Lung (tissue), 16 donors: ENCODE data around the gene KLF17. TPM values are rescaled to one million over a fixed set of nuclear protein-coding genes. Genes with fewer than 3 reads are reported as not detected.

Experiments used
- ATAC-seq: fragments of 200-7000 bp; cut with Tn5 transposase; one replicate; pipeline ENCODE4 v1.9.1; 2020; ENCODE audit warnings: moderate number of reproducible peaks; ENCODE audit not compliant: insufficient read depth, low FRiP score
- DNase-seq, 3 donors: peaks; one replicate each; pipeline ENCODE4 v3.0.0-alpha.2; 2013 to 2017
- H3K27ac ChIP-seq, 2 donors: one replicate each; pipeline ENCODE4 v1.5.1; 2013; ENCODE audit warnings: mild to moderate bottlenecking in 2 of 2, moderate library complexity in 2 of 2, control low read depth in 1 of 2, inconsistent platforms in 1 of 2, low read depth in 1 of 2, low read length in 1 of 2
- H3K27me3 ChIP-seq, 3 donors: one replicate each; pipeline ENCODE4 v1.5.1; 2013; ENCODE audit warnings: low read length in 2 of 3; ENCODE audit not compliant: control insufficient read depth in 3 of 3, insufficient read depth in 3 of 3
- H3K36me3 ChIP-seq, 4 donors: one replicate each; pipeline ENCODE4 v1.5.1; 2013; ENCODE audit warnings: low read length in 4 of 4, mild to moderate bottlenecking in 1 of 4, moderate library complexity in 1 of 4; ENCODE audit not compliant: control insufficient read depth in 4 of 4, insufficient read depth in 4 of 4
- H3K4me1 ChIP-seq, 5 donors: one replicate each; pipeline ENCODE4 v1.5.1; 2013; ENCODE audit warnings: low read length in 5 of 5, mild to moderate bottlenecking in 2 of 5, moderate library complexity in 1 of 5; ENCODE audit not compliant: control insufficient read depth in 5 of 5, insufficient read depth in 5 of 5
- H3K4me3 ChIP-seq: one replicate; pipeline ENCODE4 v1.5.1; 2013; ENCODE audit warnings: mild to moderate bottlenecking, control low read depth, moderate library complexity
- H3K9ac ChIP-seq, 2 donors: one replicate each; pipeline ENCODE4 v1.5.1; 2013; ENCODE audit warnings: low read length in 2 of 2, control low read depth in 1 of 2; ENCODE audit not compliant: insufficient read depth in 1 of 2
- H3K9me3 ChIP-seq, 4 donors: one replicate each; pipeline ENCODE4 v1.5.1; 2013; ENCODE audit warnings: low read length in 3 of 4, mild to moderate bottlenecking in 1 of 4, moderate library complexity in 1 of 4; ENCODE audit not compliant: control insufficient read depth in 4 of 4, insufficient read depth in 3 of 4
- WGBS, 2 donors: extraction: QIAGEN DNeasy Blood & Tissue Kit; methylation state at CpG; one replicate each; pipeline ENCODE4 v1.1.7; 2013; 5-methylcytosine and 5-hydroxymethylcytosine counted together
- long read RNA-seq, 5 donors: transcript quantifications; one replicate each; lab custom pipeline, GENCODE V29; 2026
- polyA plus RNA-seq, 2 donors: library from polyadenylated mRNA; stranded (reverse); fragments of 200-250 nt; gene quantifications; one replicate each; pipeline ENCODE4 v1.2.1, GENCODE V29; 2013
- total RNA-seq, 2 donors: library from RNA; depleted of rRNA in 1 of 2; stranded (reverse); fragments of >200 nt in 1 of 2; gene quantifications; one replicate each; pipeline ENCODE4 v1.2.1, GENCODE V29; 2014 to 2021
- TF ChIP-seq, protein P1 (sequence below): IDR thresholded peaks from 2 replicates; pipeline ENCODE4 v1.5.1; 2012; ENCODE audit warnings: mild to moderate bottlenecking; ENCODE audit errors: control extremely low read depth, extremely low read depth
- donor health status: control.
- donor health status: control.
- donor health status: Bipolar disorder and iron deficiency.
- donor health status: healthy.
- donor health status: DM: yes; HTN: yes; CAD: no.

The KLF17 gene, protein sequence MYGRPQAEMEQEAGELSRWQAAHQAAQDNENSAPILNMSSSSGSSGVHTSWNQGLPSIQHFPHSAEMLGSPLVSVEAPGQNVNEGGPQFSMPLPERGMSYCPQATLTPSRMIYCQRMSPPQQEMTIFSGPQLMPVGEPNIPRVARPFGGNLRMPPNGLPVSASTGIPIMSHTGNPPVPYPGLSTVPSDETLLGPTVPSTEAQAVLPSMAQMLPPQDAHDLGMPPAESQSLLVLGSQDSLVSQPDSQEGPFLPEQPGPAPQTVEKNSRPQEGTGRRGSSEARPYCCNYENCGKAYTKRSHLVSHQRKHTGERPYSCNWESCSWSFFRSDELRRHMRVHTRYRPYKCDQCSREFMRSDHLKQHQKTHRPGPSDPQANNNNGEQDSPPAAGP
- under 1 TPM in 1 of 2 donors, not detected in 1; 0.28 TPM for total RNA-seq
- polyA plus RNA-seq, result under 1 TPM; 0.14 to 0.21 TPM
- long read RNA-seq, donor 1, result 0 reads
- long read RNA-seq, donor 2, result 0 reads
- long read RNA-seq, donor 3, result 0 reads
- long read RNA-seq, donor 4, result 0 reads
- long read RNA-seq, donor 5, result 0 reads

DNA sequence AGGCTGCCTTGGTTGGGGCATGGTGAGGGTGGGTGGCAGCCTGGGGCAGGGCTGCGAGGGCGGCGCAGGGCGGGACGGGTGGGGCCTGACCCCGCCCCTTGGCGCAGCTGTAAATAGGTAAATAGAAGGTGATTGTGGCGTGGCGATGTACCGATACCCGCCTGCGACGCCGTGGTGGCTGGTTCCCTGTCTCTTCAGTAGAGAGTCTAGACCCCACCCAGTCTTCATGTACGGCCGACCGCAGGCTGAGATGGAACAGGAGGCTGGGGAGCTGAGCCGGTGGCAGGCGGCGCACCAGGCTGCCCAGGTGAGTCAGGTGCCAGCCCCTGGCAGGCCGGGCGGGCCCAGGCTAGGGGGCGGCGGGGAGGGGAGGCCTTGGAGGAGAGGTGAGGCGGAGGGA lies at the start of gene KLF17:
Gene KLF17 (plus strand): TSS at position 140 of the 400 bp plus-strand sequence. CDS start 87 bp downstream, at position 227.
- Histone ChIP-seq H3K4me3 (no peak within 1 kb of the TSS), H3K36me3 (no peaks in the 10 kb centered on the region), H3K27ac (no peak within 1 kb of the TSS), H3K27me3 (no peaks in the 10 kb centered on the region), H3K4me1 (no peaks in the 10 kb centered on the region), H3K9ac (no peak within 1 kb of the TSS), H3K9me3 (peaks cover 0 to 1% (median 0%) of the 10 kb centered on the region in 4 donors)
- TF ChIP-seq, protein P1, sequence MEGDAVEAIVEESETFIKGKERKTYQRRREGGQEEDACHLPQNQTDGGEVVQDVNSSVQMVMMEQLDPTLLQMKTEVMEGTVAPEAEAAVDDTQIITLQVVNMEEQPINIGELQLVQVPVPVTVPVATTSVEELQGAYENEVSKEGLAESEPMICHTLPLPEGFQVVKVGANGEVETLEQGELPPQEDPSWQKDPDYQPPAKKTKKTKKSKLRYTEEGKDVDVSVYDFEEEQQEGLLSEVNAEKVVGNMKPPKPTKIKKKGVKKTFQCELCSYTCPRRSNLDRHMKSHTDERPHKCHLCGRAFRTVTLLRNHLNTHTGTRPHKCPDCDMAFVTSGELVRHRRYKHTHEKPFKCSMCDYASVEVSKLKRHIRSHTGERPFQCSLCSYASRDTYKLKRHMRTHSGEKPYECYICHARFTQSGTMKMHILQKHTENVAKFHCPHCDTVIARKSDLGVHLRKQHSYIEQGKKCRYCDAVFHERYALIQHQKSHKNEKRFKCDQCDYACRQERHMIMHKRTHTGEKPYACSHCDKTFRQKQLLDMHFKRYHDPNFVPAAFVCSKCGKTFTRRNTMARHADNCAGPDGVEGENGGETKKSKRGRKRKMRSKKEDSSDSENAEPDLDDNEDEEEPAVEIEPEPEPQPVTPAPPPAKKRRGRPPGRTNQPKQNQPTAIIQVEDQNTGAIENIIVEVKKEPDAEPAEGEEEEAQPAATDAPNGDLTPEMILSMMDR, result no peak
- 96 to 99% methylated on average over 23 to 25 of the region's 25 CpGs for WGBS, 2 donors
- ATAC-seq (no peak), DNase-seq (no peak)

DNA sequence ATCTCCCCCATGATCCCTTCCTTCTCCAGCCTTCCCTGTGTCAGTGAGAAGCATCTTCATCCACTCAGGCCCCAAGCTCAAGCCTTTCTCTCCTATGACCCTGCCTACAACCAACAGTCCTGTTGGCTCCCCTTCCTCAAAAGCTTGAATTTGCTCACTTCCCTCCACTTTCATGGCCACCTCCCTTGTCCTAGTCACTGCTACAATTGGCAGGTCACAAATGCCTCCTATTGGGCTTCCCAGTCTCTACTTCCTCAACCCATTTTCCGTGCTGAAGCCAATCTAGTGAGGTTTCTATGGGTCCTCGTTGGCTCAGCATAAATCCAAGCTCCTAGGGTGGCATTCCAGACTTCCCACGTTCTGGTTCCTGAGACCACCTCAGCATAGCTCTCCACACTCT lies 47.2 kb upstream of the KLF17 start:
- 61 to 65% methylated on average over 3 of the region's 3 CpGs for WGBS, 2 donors
- DNase-seq (no peak), ATAC-seq (no peak)
- Histone ChIP-seq H3K36me3 (no peaks in the 10 kb centered on the region), H3K27ac (no peak overlapping the region), H3K9me3 (no peaks in the 10 kb centered on the region), H3K4me1 (peaks cover 0 to 22% (median 6%) of the 10 kb centered on the region in 5 donors), H3K9ac (no peak overlapping the region), H3K4me3 (no peak overlapping the region), H3K27me3 (no peaks in the 10 kb centered on the region)
- TF ChIP-seq, protein P1, result no peak

DNA sequence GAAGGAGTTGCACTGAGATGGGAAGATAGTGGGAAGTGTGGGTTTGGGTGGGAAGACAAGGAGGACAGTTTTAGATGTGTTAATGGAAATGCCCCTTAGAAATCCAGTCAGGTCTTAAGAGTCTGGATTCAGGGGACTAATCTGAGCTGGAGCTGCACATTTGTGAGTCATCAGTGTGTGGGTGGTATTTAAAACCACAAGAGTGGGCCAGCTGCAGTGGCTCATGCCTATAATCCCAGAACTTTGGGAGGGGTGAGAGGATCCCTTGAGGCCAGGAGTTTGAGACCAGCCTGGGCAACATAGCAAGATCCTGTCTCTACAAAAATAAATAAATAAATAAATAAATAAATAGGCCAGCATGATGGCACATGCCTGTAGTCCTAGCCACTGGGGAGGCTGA lies 46.4 kb upstream of the KLF17 start:
- Histone ChIP-seq H3K27me3 (no peaks in the 10 kb centered on the region), H3K9me3 (no peaks in the 10 kb centered on the region), H3K4me3 (no peak overlapping the region), H3K36me3 (no peaks in the 10 kb centered on the region), H3K4me1 (peaks cover 0 to 22% (median 6%) of the 10 kb centered on the region in 5 donors), H3K27ac (no peak overlapping the region), H3K9ac (no peak overlapping the region)
- no peak for ATAC-seq
- TF ChIP-seq, protein P1, result no peak
- no peak for DNase-seq
